HL-60 (cell line): ENCODE measurements around the gene MAP7D2.

Source experiments
- CTCF ChIP-seq: IDR thresholded peaks from one replicate; pipeline ENCODE4 v1.5.1; 2011; ENCODE audit warnings: low read length, control low read depth, inconsistent platforms; ENCODE audit not compliant: insufficient read depth
- POLR2AphosphoS5 ChIP-seq: IDR thresholded peaks from 2 replicates; pipeline ENCODE4 v1.6.1; 2012; ENCODE audit warnings: low read depth

DNA sequence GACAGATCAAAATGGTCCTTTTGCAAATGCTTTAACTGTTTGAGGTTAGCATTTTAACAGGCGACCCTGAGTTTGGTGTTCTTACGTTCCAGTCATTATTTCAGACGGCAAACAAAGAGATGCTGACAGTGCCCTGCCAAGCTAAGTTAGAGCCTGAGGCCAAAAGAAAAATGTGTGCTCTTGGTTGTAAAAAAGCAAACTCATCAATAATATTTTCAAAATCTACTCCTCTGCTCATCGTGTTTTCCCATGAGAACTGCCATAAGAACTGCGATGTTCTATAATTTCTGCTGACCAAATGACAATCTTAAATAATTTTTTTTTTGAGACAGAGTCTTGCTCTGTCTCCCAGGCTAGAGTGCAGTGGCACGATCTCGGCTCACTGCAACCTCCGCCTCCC lies 63.2 kb downstream of the MAP7D2 start:
- TF ChIP-seq CTCF, result no peak
- TF ChIP-seq POLR2AphosphoS5, result no peak
